B cell (primary cell): ENCODE results near the gene STK11. TPM values are rescaled to one million over a fixed set of nuclear protein-coding genes. Genes with fewer than 3 reads are reported as not detected.

Experiments
- ATAC-seq: fragments of 200-7000 bp; cut with Tn5 transposase; one replicate; pipeline ENCODE4 v1.10.0; 2021; ENCODE audit warnings: low read depth, mild to moderate bottlenecking, moderate number of reproducible peaks, moderate library complexity
- CTCF ChIA-PET: fragments of 350-600 bp; sonication (Branson Sonifier 250); formaldehyde crosslinking; loops from one replicate; lab custom pipeline; 2021; ENCODE audit warnings: antibody characterized with exemption, inconsistent platforms; lab: Charles Lee
- POLR2A ChIA-PET: fragments of 350-600 bp; sonication (Branson Sonifier 250); formaldehyde crosslinking; loops from one replicate; lab custom pipeline; 2021; ENCODE audit warnings: antibody characterized with exemption; lab: Charles Lee
- DNase-seq: peaks from one replicate; pipeline ENCODE4 v3.0.0; 2013
- H2AFZ ChIP-seq: 2 replicates; pipeline ENCODE4 v1.6.1; 2012; ENCODE audit warnings: mild to moderate bottlenecking, low read depth, low read length; ENCODE audit not compliant: insufficient read depth, poor library complexity, severe bottlenecking
- H3K27ac ChIP-seq, 2 donors: 1 replicate in 1 of 2; 2 replicates in 1 of 2; pipeline ENCODE4 v1.5.1; 2012 to 2013; ENCODE audit warnings: low read length in 2 of 2, mild to moderate bottlenecking in 2 of 2, moderate library complexity in 1 of 2
- H3K27me3 ChIP-seq, 4 experiments: fragments of 200-600 bp in 1 of 4; sonication (generic) in 1 of 4; replicated peaks in 1 of 4; 1 replicate in 2 of 4; 2 replicates in 2 of 4; pipeline versions ENCODE4 v1.6.1 to v1.7.0; 2013 to 2016; ENCODE audit warnings: low read length in 3 of 4, mild to moderate bottlenecking in 2 of 4, mixed read lengths in 1 of 4, moderate library complexity in 1 of 4; ENCODE audit not compliant: insufficient read depth in 4 of 4, control insufficient read depth in 3 of 4; ENCODE audit errors: control extremely low read depth in 1 of 4
- H3K36me3 ChIP-seq, 2 experiments: replicated peaks in 1 of 2; 1 replicate in 1 of 2; 2 replicates in 1 of 2; pipeline versions ENCODE4 v1.6.1 to v1.7.1; 2013; ENCODE audit warnings: low read length in 1 of 2; ENCODE audit not compliant: insufficient read depth in 2 of 2, control insufficient read depth in 1 of 2; ENCODE audit errors: control extremely low read depth in 1 of 2, extremely low read depth in 1 of 2
- H3K4me1 ChIP-seq, 2 donors: fragments of 200-600 bp in 1 of 2; sonication (generic) in 1 of 2; 1 replicate in 1 of 2; 2 replicates in 1 of 2; pipeline versions ENCODE4 v1.5.1 to v1.6.1; 2013 to 2017; ENCODE audit warnings: low read length in 2 of 2; ENCODE audit not compliant: control insufficient read depth in 2 of 2, insufficient read depth in 2 of 2
- H3K4me2 ChIP-seq: replicated peaks from 2 replicates; pipeline ENCODE3; 2012; ENCODE audit warnings: mild to moderate bottlenecking, low read depth, low read length; ENCODE audit not compliant: poor library complexity, severe bottlenecking
- H3K4me3 ChIP-seq, 5 experiments: fragments of 200-600 bp in 1 of 5; sonication (generic) in 1 of 5; 1 replicate in 3 of 5; 2 replicates in 2 of 5; pipeline versions ENCODE4 v1.5.1 to v1.7.0; 2011 to 2016; ENCODE audit warnings: low read length in 4 of 5, mild to moderate bottlenecking in 4 of 5, low read depth in 2 of 5, control low read depth in 1 of 5, moderate library complexity in 1 of 5; ENCODE audit not compliant: insufficient read depth in 1 of 5; ENCODE audit errors: control extremely low read depth in 1 of 5, extremely low read depth in 1 of 5
- H3K79me2 ChIP-seq: fragments of 200-600 bp; sonication (generic); one replicate; pipeline ENCODE4 v1.6.0; 2016; ENCODE audit warnings: low read length; ENCODE audit not compliant: control insufficient read depth, insufficient read depth
- H3K9ac ChIP-seq: fragments of 200-600 bp; sonication (generic); 2 replicates; pipeline ENCODE4 v1.6.1; 2017; ENCODE audit warnings: mild to moderate bottlenecking, low read length, moderate library complexity
- H3K9me3 ChIP-seq, 3 donors: one replicate each; pipeline versions ENCODE4 v1.6.1 to v1.7.1; 2013; ENCODE audit warnings: low read length in 2 of 3; ENCODE audit not compliant: control insufficient read depth in 2 of 3, insufficient read depth in 1 of 3; ENCODE audit errors: control extremely low read depth in 1 of 3
- H4K20me1 ChIP-seq: 2 replicates; pipeline ENCODE4 v1.6.0; 2012; ENCODE audit warnings: mild to moderate bottlenecking, low read length; ENCODE audit not compliant: insufficient read depth, control insufficient read depth, poor library complexity, severe bottlenecking
- H3K27ac Mint-ChIP-seq: one replicate; pipeline ENCODE4 v1.8.0; 2021; ENCODE audit warnings: mixed read lengths
- H3K27me3 Mint-ChIP-seq: one replicate; pipeline ENCODE4 v1.8.0; 2021; ENCODE audit warnings: mixed read lengths
- H3K4me1 Mint-ChIP-seq: one replicate; pipeline ENCODE4 v1.8.0; 2021; ENCODE audit warnings: mixed read lengths
- H3K4me3 Mint-ChIP-seq: one replicate; pipeline ENCODE4 v1.8.0; 2021; ENCODE audit warnings: mixed read lengths
- H3K9me3 Mint-ChIP-seq: one replicate; pipeline ENCODE4 v1.8.0; 2022; ENCODE audit warnings: mixed read lengths; ENCODE audit not compliant: insufficient read depth
- CTCF ChIP-seq: fragments of 200-600 bp; IDR thresholded peaks from one replicate; pipeline ENCODE4 v1.8.0; 2022; ENCODE audit warnings: antibody characterized with exemption, mild to moderate bottlenecking
- EZH2 ChIP-seq: IDR thresholded peaks from 2 replicates; pipeline ENCODE4 v1.6.1; 2012; ENCODE audit warnings: borderline replicate concordance, low read depth, mild to moderate bottlenecking, moderate library complexity, low read length; ENCODE audit not compliant: insufficient read depth, poor library complexity, severe bottlenecking
- WGBS: methylation state at CpG from one replicate; pipeline ENCODE4 v1.1.5; 2013; ENCODE audit warnings: missing lambda C conversion rate; ENCODE audit not compliant: insufficient coverage; 5-methylcytosine and 5-hydroxymethylcytosine counted together
- intact Hi-C: fragments of 100-400 bp; cut with micrococcal nuclease; formaldehyde crosslinking; loops from one replicate; pipeline ENCODE4 v1.10.0; 2022
- polyA plus RNA-seq: library from polyadenylated mRNA; depleted of rRNA; stranded (reverse); fragments of >200 nt; gene quantifications from 2 replicates; pipeline ENCODE4 v1.2.3, GENCODE V29; 2012
- total RNA-seq, 2 donors: library from RNA; stranded (reverse); fragments of 120-200 nt in 1 of 2; gene quantifications; 1 replicate in 1 of 2; 2 replicates in 1 of 2; pipeline versions ENCODE4 v1.2.3 to v1.2.4, GENCODE V29; 2013 to 2022

The STK11 gene
- total and polyA plus RNA-seq, 2 donors (not counting 1 experiment from before 2014, with no cell fraction given) = 87.9 to 89.9 TPM

- Mint-ChIP-seq H3K4me3 (no peak overlapping the region), H3K27me3 (no peaks in the 10 kb centered on the region), H3K27ac (no peak overlapping the region), H3K9me3 (no peaks in the 10 kb centered on the region), H3K4me1 (peaks cover 23% of the 10 kb centered on the region)
- peaks cover 85% of the 10 kb centered on the region for H3K79me2 ChIP-seq
- DNase-seq (no peak), ATAC-seq (no peak)
- peaks cover 0 to 5% of the 10 kb centered on the region in 2 experiments for H3K36me3 ChIP-seq
- no peak overlapping the region for H3K9ac ChIP-seq
- H3K9me3 ChIP-seq = no peaks in the 10 kb centered on the region
- no peaks in the 10 kb centered on the region for H3K27me3 ChIP-seq
- ChIA-PET POLR2A (no interaction called here), CTCF (no interaction called here)
- peaks cover 86% of the 10 kb centered on the region for H4K20me1 ChIP-seq
- peaks cover 0 to 2% of the 10 kb centered on the region in 2 donors for H3K4me1 ChIP-seq
- H3K27ac ChIP-seq = no peak overlapping the region
- H3K4me3 ChIP-seq = no peak overlapping the region
- intact Hi-C loops = no loop called here
- no peak overlapping the region for H3K4me2 ChIP-seq
- no peak for TF ChIP-seq CTCF
- TF ChIP-seq EZH2 = no peak
- no peak overlapping the region for H2AFZ ChIP-seq
- 96% methylated on average over 33 of the region's 33 CpGs for WGBS
Observed at GRCh38 chr19:1166872-1167573, 38.6 kb upstream of the STK11 start.
